HG03280 (cell line): ENCODE data around the gene PF4V1.

ENCODE experiments used
- ATAC-seq: cut with Tn5 transposase; IDR thresholded peaks from one replicate; pipeline ENCODE4 v1.9.1; 2021; ENCODE audit warnings: mild to moderate bottlenecking, moderate library complexity; ENCODE audit not compliant: unreplicated experiment

The PF4V1 gene, protein sequence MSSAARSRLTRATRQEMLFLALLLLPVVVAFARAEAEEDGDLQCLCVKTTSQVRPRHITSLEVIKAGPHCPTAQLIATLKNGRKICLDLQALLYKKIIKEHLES

DNA sequence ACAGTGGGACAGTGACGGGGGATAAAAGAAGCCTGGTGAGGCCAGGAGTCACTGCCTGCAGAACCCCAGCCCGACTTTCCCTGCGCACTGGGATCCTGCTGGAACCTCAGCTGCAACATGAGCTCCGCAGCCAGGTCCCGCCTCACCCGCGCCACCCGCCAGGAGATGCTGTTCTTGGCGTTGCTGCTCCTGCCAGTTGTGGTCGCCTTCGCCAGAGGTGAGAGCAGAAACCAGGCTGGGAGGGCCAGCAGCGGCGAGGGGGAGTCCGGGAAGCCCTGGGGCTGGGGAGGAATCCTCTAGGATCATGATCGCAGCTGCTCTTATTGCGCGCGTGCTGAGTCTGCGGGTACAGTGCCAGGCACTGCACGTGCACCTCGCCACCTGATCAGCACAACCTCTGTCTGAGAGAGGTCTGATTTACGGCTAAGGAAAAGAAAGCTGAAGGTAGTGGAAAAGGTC, at the start of gene PF4V1:
TSS of gene PF4V1 (plus strand) at position 51 of the 459 bp plus-strand sequence. CDS start at position 118, 67 bp downstream.
- ATAC-seq: no peak

DNA sequence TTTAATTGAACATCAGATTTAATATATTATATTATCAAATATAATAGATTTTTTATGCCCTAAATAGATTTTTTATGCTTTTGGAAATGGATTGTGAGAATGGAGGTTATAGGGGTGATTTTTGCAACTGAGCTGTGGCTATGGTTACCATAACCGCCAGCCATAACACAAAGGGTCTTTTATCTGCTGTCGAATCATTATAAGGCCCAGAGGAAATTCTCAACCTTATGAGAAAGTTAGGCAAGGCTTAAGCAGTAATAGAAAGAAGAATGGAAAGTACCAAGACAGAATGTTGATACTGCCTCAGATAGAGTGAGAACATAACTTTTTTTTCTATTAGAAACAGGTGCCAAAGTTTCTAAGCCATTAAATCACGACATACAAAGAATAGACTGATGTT, 42.9 kb upstream of the PF4V1 start:
- ATAC-seq: no peak

DNA sequence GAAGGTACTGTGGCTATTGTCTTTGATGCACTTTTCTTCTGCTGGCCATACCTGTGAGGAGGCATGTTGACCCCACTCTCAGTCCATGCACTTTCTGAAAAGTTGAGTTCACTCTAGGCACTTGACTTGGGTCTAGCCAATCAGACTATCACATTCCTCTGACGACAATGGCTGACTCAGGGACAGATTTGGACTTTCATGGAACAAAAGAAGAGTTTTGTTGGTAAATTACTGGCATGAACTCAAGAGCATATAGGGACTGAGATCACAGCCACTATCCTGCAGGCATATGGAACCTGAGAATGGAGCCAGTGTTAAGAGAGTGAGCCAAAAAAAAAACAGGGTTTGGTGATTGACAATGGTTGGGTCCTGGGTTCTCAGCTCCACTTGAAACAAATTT, 41.3 kb upstream of the PF4V1 start:
- ATAC-seq: no peak

- ATAC-seq: no peak
Observed at GRCh38 chr4:73814679-73815078, 38.4 kb upstream of the PF4V1 start.

DNA sequence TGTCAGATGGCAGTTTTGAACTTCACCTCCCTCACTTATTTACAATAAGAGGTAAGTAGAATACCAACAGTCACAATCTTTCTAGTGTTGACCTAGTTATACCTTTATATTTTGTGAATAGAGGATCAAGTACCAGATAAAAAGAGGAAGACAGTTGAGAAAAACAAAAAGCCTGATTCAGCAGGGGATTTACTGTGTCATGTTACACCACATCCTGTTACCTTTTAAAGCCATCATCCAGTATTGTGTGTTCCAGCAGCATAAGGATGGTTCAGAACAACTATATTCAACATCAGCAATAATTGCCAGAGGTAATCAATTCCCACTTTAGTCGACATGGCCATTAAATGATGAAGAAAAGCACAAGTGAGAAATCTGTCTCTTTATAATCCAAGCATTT, 38.0 kb upstream of the PF4V1 start:
- ATAC-seq: no peak

- ATAC-seq: no peak
Observed at GRCh38 chr4:73816814-73817213, 36.3 kb upstream of the PF4V1 start.

DNA sequence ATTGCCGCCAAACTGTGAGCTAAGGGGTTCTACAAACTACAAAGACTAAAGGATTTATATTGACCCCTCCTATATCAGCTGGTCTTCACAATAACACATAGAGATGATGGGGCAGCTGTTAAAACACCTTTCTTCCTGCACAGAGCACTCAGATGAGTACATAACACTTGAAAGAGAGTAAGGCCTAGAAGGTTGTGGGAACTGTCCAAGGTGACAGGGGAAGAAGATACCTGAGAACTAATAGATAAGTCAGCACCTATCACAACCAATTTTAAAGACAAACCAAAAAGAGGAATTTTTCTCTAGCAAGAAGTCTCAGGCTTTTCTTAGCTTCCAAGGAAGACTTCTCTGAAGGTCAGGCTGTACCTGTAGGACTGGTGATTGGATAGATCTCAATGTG, 35.8 kb upstream of the PF4V1 start:
- no peak for ATAC-seq

DNA sequence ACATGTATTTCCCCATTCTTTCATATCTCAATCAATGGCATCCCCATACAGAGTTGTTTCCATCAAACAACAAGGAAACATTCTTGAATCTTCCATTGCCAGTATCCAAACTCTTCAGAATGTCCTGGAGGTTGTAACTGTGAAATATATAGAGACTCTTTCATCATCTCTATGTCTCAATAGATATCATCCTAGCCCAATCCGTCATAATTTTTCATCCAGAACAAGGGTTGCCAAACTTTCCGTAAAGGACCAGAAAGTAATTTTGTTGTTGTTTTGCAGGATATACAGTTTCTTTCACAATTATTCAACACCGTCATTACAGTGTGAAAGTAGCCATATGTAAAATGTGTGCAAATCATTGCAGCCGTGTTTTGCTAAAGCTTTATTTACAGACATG, 31.8 kb upstream of the PF4V1 start:
- no peak for ATAC-seq

GRCh38 chr4:73822389-73822788, 30.7 kb upstream of the PF4V1 start:
- no peak for ATAC-seq

DNA sequence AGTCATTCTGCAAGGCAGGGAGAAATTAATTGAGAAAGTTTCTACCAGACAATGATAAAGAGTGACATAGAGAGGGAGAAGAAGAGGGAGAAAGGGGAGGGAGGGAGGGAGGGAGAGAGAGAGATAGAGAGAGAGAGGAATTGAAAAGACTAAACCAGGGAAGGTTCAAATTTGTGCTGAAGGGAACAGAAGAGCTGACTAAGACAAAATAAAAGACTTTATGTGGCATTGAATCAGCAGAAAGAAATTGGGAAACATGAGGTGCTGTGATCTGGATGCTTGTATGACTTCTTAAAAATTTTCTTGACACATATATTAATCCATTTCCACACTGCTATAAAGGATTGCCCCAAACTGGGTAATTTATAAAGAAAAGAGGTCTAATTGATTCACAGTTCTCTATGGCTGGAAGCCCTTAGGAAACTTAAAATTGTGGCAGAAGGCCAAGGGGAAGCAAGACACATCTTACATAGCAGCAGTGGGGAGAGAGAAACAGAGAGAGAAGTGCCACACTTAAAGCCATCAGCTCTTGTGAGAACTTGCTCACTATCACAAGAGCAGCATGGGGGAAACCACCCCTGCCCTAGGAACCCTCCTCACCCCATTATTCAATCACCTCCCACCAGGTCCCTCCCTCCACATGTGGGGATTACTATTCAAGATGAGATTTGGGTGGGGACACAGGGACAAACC, 30.1 kb upstream of the PF4V1 start:
- ATAC-seq: no peak

GRCh38 chr4:73823760-73824159, 29.3 kb upstream of the PF4V1 start:
- no peak for ATAC-seq

- no peak for ATAC-seq
Observed at GRCh38 chr4:73828956-73829355, 24.1 kb upstream of the PF4V1 start.

GRCh38 chr4:73831569-73831968, 21.5 kb upstream of the PF4V1 start:
- no peak for ATAC-seq

- no peak for ATAC-seq
Observed at GRCh38 chr4:73832651-73833237, 20.4 kb upstream of the PF4V1 start.

GRCh38 chr4:73836373-73837279, 16.5 kb upstream of the PF4V1 start, which contains the start of gene CXCL6:
CXCL6 (plus strand) TSS chr4:73836678; CDS start chr4:73836751, 73 bp downstream.
- ATAC-seq: no peak

DNA sequence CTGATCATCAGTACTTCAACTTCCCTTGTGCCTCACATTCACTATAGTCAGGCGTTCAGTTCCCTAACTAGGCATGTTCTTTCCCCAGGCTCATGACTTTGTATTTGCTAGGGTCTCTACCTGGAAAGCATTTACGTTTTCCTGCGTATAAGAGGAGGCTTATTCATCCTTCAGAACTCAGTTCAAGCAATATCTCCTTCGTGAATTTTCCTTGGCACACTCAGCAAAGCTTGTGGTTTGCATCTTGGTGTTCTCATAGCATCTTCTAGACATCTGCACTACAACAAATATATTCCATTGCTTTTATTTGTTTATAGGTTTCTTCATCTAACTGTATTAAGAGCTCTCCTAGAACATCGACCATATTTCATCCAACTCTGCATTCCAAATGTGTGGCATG, 14.0 kb upstream of the PF4V1 start:
- ATAC-seq: no peak

GRCh38 chr4:73839715-73840114, 13.4 kb upstream of the PF4V1 start:
- no peak for ATAC-seq

- no peak for ATAC-seq
Observed at GRCh38 chr4:73841243-73841925, 11.7 kb upstream of the PF4V1 start.

- no peak for ATAC-seq
Observed at GRCh38 chr4:73842696-73843095, 10.4 kb upstream of the PF4V1 start.

GRCh38 chr4:73843369-73843768, 9.7 kb upstream of the PF4V1 start:
- ATAC-seq: no peak

DNA sequence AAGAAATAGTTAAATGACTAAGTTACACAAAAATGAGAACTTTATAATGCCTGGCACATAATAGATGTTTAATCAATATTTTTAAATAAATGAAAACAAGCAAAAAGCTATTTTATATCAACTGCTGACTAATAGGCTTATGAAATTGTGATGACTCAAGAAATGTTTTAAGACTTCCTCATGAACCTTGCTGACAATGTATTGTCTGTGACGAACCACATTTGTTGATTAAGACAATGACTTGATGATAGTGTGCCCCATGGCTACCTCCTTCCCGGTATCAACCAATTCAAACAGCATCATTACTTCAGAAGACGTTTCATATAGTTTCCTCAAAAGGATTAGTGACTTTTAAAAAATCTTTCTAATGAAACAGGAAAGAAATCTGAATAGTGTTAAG, 8.8 kb upstream of the PF4V1 start:
- ATAC-seq: no peak
